Endothelial cell of umbilical vein (primary cell): ENCODE data around the gene ADCY5.

Experiments used
- CTCF ChIP-seq, 2 donors: IDR thresholded peaks; 1 replicate in 1 of 2; 2 replicates in 1 of 2; pipeline ENCODE4 v1.5.1; 2011; ENCODE audit warnings: low read length in 2 of 2, mild to moderate bottlenecking in 2 of 2, moderate library complexity in 2 of 2, control low read depth in 1 of 2, inconsistent platforms in 1 of 2, low read depth in 1 of 2; ENCODE audit not compliant: insufficient read depth in 1 of 2; ENCODE audit errors: extremely low read depth in 1 of 2
- POLR2A ChIP-seq: IDR thresholded peaks from 2 replicates; pipeline ENCODE4 v1.6.1; 2012; ENCODE audit warnings: low read depth, mild to moderate bottlenecking, control low read depth, low read length

DNA sequence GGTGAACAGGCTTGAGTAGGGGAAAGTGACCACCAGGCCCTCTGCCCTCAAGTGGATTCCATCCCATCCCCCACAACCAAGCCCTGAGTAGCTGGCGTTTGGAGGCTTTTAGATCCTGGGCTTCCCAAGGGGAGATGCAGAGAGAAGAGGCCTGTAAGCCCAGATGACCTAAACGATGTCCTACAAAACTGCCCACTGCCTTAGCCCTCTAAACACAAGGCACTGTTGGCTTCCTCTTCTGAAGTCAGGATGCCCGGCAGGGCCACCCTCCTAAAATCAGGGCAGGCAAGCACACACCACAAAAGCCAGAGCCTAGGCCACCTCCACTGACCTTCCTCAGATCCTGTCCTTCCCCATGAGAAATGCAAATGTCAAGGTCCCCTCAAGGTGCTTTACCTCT, 68.6 kb downstream of the ADCY5 start:
- no peak for TF ChIP-seq POLR2A
- no peak for TF ChIP-seq CTCF (IDR thresholded peaks at IDR 0.05; ENCODE audit: extremely low read depth in 1 of 2, insufficient read depth in 1 of 2, low read depth in 1 of 2, low read length in 2 of 2)
